PC-9 (cell line): ENCODE data around the gene HMGA1.
"Not testable (repeated sequence)": the region's sequence is repeated elsewhere in the genome, so short reads cannot be mapped to it uniquely, and the experiment has no call there.

Experiments used
- CTCF ChIP-seq: fragments of 200-600 bp; sonication (generic); conservative IDR thresholded peaks from 2 replicates; pipeline ENCODE4 v1.6.1; 2017; ENCODE audit warnings: mixed run types, antibody characterized with exemption, mild to moderate bottlenecking, moderate library complexity
- EZH2 ChIP-seq: fragments of 200-600 bp; sonication (generic); IDR thresholded peaks from 2 replicates; pipeline ENCODE4 v1.8.0; 2017; ENCODE audit warnings: antibody characterized with exemption, low read depth

GRCh38 chr6:34245032-34245760 lies 8.5 kb downstream of the HMGA1 start:
- TF ChIP-seq CTCF, EZH2: not testable (repeated sequence)
